Right ventricle myocardium inferior (tissue), 1 donor: ENCODE data around the gene HTT. TPM values are rescaled to one million over a fixed set of nuclear protein-coding genes. Genes with fewer than 3 reads are reported as not detected.

Source experiments
- ATAC-seq: fragments of 200-7000 bp; cut with Tn5 transposase; one replicate; pipeline ENCODE4 v1.9.1; 2020; ENCODE audit warnings: mild to moderate bottlenecking, moderate library complexity
- DNase-seq: peaks from one replicate; pipeline ENCODE4 v3.0.0; 2021; ENCODE audit errors: missing footprints
- intact Hi-C: fragments of 100-400 bp; cut with DNase I; formaldehyde crosslinking; loops from one replicate; pipeline ENCODE4 v1.11.0; 2022
- total RNA-seq: library from RNA; stranded (reverse); fragmentation: NEBNext Ultra II Directional; extraction: Animal tissue kit (Norgen Biotek cat#: 25700); gene quantifications from one replicate; pipeline ENCODE4 v1.2.1, GENCODE V29; 2021
- donor health status: DM: no; HTN: yes; CAD: no; lungs with severe emphysema.

HTT gene
- total RNA-seq, 1 donor from 2014 or later: 24.2 TPM

- intact Hi-C loops: no loop called here
- no peak for ATAC-seq
- no peak for DNase-seq
These were observed 146.1 kb downstream of the HTT start for GRCh38 chr4:3220476-3221183.

GRCh38 chr4:3221184-3221494 is 146.7 kb downstream of the HTT start:
- intact Hi-C loops: no loop called here
- DNase-seq (no peak), ATAC-seq (no peak)

GRCh38 chr4:3221996-3222395 is 147.5 kb downstream of the HTT start:
- intact Hi-C loops: no loop called here
- DNase-seq (peak; percentile 69), ATAC-seq (peak; percentile 33)

- DNase-seq (peak; percentile 45), ATAC-seq (no peak)
- intact Hi-C loops: no loop called here
These were observed 148.9 kb downstream of the HTT start for GRCh38 chr4:3223346-3223745.

GRCh38 chr4:3223956-3224748 is 149.7 kb downstream of the HTT start:
- ATAC-seq (no peak), DNase-seq (no peak)
- intact Hi-C loops: no loop called here

- peak; percentile 39 for DNase-seq
- intact Hi-C loops: no loop called here
- no peak for ATAC-seq
These were observed 150.8 kb downstream of the HTT start for GRCh38 chr4:3225071-3225850.

GRCh38 chr4:3225936-3226335 is 151.5 kb downstream of the HTT start:
- intact Hi-C loops: no loop called here
- DNase-seq (peak; percentile 45), ATAC-seq (no peak)

- intact Hi-C loops: no loop called here
- ATAC-seq (peak; percentile 43), DNase-seq (peak; percentile 45)
These were observed 152.0 kb downstream of the HTT start for GRCh38 chr4:3226467-3226866.

GRCh38 chr4:3226944-3227343 is 152.5 kb downstream of the HTT start:
- ATAC-seq (no peak), DNase-seq (no peak)
- intact Hi-C loops: no loop called here

- peak; percentile 29 for ATAC-seq
- intact Hi-C loops: no loop called here
- DNase-seq: peak; percentile 58
These were observed 153.6 kb downstream of the HTT start for GRCh38 chr4:3227878-3228675.

GRCh38 chr4:3228881-3229280 is 154.4 kb downstream of the HTT start:
- ATAC-seq (no peak), DNase-seq (no peak)
- intact Hi-C loops: no loop called here

- peak; percentile 64 for DNase-seq
- intact Hi-C loops: no loop called here
These were observed 154.8 kb downstream of the HTT start for GRCh38 chr4:3229328-3229727.

GRCh38 chr4:3229964-3230363 is 155.5 kb downstream of the HTT start:
- DNase-seq: peak; percentile 48
- ATAC-seq: no peak
- intact Hi-C loops: no loop called here

More at GRCh38 chr4:3229328-3229727, 154.8 kb downstream of the HTT start:
- no peak for ATAC-seq

GRCh38 chr4:3231471-3231870 is 157.0 kb downstream of the HTT start:
- ATAC-seq: no peak
- DNase-seq: no peak
- intact Hi-C loops: no loop called here

GRCh38 chr4:3232001-3232400 is 157.5 kb downstream of the HTT start:
- ATAC-seq (no peak), DNase-seq (peak; percentile 48)
- intact Hi-C loops: no loop called here

GRCh38 chr4:3232871-3233271 is 158.4 kb downstream of the HTT start:
- DNase-seq (no peak), ATAC-seq (no peak)
- intact Hi-C loops: no loop called here

- ATAC-seq (no peak), DNase-seq (no peak)
- intact Hi-C loops: no loop called here
These were observed 159.1 kb downstream of the HTT start for GRCh38 chr4:3233391-3234071.
